Mucosa of stomach (tissue), 1 donor: ENCODE measurements around the gene COL19A1.

Source experiments
- H3K27me3 ChIP-seq: one replicate; pipeline ENCODE4 v1.7.0; 2013; ENCODE audit warnings: mild to moderate bottlenecking, low read length; ENCODE audit not compliant: control insufficient read depth, insufficient read depth
- H3K36me3 ChIP-seq: one replicate; pipeline ENCODE4 v1.7.0; 2013; ENCODE audit warnings: low read length; ENCODE audit not compliant: control insufficient read depth, insufficient read depth
- H3K4me1 ChIP-seq: one replicate; pipeline ENCODE4 v1.7.0; 2013; ENCODE audit warnings: mild to moderate bottlenecking, low read length; ENCODE audit not compliant: control insufficient read depth, insufficient read depth
- H3K4me3 ChIP-seq: one replicate; pipeline ENCODE4 v1.7.0; 2013; ENCODE audit warnings: low read length
- H3K9ac ChIP-seq: one replicate; pipeline ENCODE4 v1.7.0; 2013; ENCODE audit warnings: mild to moderate bottlenecking, low read length, moderate library complexity
- H3K9me3 ChIP-seq: one replicate; pipeline ENCODE4 v1.7.0; 2013; ENCODE audit warnings: mild to moderate bottlenecking, low read length, moderate library complexity; ENCODE audit not compliant: control insufficient read depth
- donor health status: Pancreatic carcinoma.

COL19A1 gene

DNA sequence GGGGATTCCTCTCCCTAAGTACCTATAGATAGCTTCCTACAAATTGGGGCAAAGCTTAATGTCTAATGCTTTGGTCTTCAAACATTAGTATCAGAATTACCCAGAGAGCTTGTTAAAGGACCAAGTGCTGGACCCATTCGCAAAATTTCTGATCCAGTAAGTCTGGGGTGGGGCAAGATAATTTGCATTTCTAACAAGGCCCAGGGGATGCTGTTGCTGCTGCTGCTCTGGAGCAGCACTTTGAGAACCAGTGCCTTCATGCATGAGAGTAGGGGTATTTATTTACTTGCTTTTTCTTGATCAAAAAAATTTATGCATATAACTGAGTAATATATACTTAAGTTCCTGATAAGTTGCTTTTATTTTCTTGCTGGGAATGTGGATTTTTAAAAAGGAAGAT lies 24.5 kb upstream of the COL19A1 start:
- Histone ChIP-seq H3K36me3 (no peaks in the 10 kb centered on the region), H3K9me3 (no peaks in the 10 kb centered on the region), H3K9ac (no peak overlapping the region), H3K27me3 (no peaks in the 10 kb centered on the region), H3K4me1 (no peaks in the 10 kb centered on the region), H3K4me3 (no peak overlapping the region)

DNA sequence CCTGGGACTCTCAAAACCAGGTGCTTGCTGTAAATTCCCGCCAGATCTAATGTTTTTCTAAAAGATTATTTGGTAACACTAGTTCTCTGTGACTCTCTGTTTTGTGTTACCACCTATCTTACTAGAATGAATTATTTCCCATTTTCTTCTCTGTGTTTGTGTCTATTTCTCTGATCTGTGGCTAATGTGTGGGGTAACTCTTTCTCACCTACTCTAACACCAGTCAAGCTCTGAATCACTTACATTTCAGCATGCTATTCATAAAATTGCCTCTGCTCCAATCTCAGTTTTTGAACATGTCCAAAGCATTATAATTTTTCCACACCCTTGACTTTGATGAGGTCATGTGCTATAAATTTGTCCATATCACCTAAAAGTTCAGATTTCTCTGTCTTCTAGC lies 23.2 kb upstream of the COL19A1 start:
- Histone ChIP-seq H3K36me3 (no peaks in the 10 kb centered on the region), H3K27me3 (no peaks in the 10 kb centered on the region), H3K9ac (no peak overlapping the region), H3K4me1 (no peaks in the 10 kb centered on the region), H3K9me3 (no peaks in the 10 kb centered on the region), H3K4me3 (no peak overlapping the region)

- Histone ChIP-seq H3K9me3 (no peaks in the 10 kb centered on the region), H3K4me3 (no peak overlapping the region), H3K27me3 (no peaks in the 10 kb centered on the region), H3K4me1 (no peaks in the 10 kb centered on the region), H3K9ac (no peak overlapping the region), H3K36me3 (no peaks in the 10 kb centered on the region)
Observed at GRCh38 chr6:69846312-69846711, 20.0 kb upstream of the COL19A1 start.

- H3K4me3 ChIP-seq: no peak overlapping the region
Observed at GRCh38 chr6:69846770-69847491, 19.4 kb upstream of the COL19A1 start.

GRCh38 chr6:69847492-69847788 lies 18.9 kb upstream of the COL19A1 start:
- no peaks in the 10 kb centered on the region for H3K27me3 ChIP-seq
- no peaks in the 10 kb centered on the region for H3K9me3 ChIP-seq
- no peaks in the 10 kb centered on the region for H3K4me1 ChIP-seq
- H3K4me3 ChIP-seq: no peak overlapping the region
- H3K9ac ChIP-seq: no peak overlapping the region
- no peaks in the 10 kb centered on the region for H3K36me3 ChIP-seq

More at GRCh38 chr6:69846770-69847491, 19.4 kb upstream of the COL19A1 start:
- no peaks in the 10 kb centered on the region for H3K36me3 ChIP-seq
- no peaks in the 10 kb centered on the region for H3K4me1 ChIP-seq
- no peaks in the 10 kb centered on the region for H3K9me3 ChIP-seq
- no peaks in the 10 kb centered on the region for H3K27me3 ChIP-seq
- no peak overlapping the region for H3K9ac ChIP-seq

DNA sequence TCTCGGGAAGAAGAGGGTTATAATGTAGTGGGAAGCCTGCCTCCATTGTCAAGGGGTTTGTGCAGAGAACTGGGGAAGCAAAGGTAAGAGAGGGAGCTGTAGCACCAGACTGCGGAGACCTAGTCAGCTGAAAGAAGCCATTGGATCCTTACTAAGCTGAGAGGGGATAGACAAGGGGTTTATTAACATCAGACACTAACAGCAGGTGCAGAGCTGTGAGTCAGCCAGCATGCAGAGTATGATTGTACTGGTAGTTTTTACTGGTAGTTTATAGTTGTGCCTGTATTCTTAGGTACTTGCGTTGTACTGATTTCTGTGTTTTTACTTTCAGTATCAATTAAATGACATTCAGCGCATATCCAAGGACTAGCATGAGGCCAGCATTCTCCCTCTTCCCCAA lies 17.8 kb upstream of the COL19A1 start:
- no peak overlapping the region for H3K4me3 ChIP-seq
- no peaks in the 10 kb centered on the region for H3K27me3 ChIP-seq
- no peaks in the 10 kb centered on the region for H3K9me3 ChIP-seq
- no peaks in the 10 kb centered on the region for H3K36me3 ChIP-seq
- no peak overlapping the region for H3K9ac ChIP-seq
- no peaks in the 10 kb centered on the region for H3K4me1 ChIP-seq

- Histone ChIP-seq H3K27me3 (peaks cover 2% of the 10 kb centered on the region), H3K9me3 (no peaks in the 10 kb centered on the region), H3K9ac (no peak overlapping the region), H3K36me3 (no peaks in the 10 kb centered on the region), H3K4me3 (no peak overlapping the region), H3K4me1 (no peaks in the 10 kb centered on the region)
Observed at GRCh38 chr6:69852706-69853105, 13.7 kb upstream of the COL19A1 start.

DNA sequence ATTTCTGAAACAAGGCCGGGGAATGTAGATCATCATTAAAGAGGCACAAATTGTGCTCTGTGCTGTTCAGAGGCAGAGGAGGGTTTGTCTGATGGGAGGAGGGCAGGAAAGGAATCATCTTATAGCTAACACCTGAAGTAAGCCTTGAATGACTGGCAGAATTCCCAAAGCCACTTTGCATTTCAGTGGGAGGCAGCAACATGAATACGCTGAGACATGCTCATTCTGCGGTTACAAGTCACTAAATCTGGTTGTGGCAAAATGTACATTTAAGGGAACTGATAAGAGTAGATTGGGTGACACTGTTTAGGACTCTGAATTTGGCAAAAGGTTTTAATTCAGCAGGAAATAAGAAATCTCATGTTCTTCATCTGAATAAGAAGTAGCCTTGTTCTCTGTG lies 4.4 kb upstream of the COL19A1 start:
- H3K9me3 ChIP-seq: no peaks in the 10 kb centered on the region
- H3K36me3 ChIP-seq: no peaks in the 10 kb centered on the region
- H3K4me1 ChIP-seq: peaks cover 8% of the 10 kb centered on the region
- peaks cover 16% of the 10 kb centered on the region for H3K27me3 ChIP-seq
- H3K9ac ChIP-seq: no peak overlapping the region
- no peak overlapping the region for H3K4me3 ChIP-seq

GRCh38 chr6:69863766-69864165 lies 2.6 kb upstream of the COL19A1 start:
- no peak overlapping the region for H3K9ac ChIP-seq
- no peaks in the 10 kb centered on the region for H3K9me3 ChIP-seq
- no peak overlapping the region for H3K4me3 ChIP-seq
- peaks cover 8% of the 10 kb centered on the region for H3K4me1 ChIP-seq
- peaks cover 33% of the 10 kb centered on the region for H3K27me3 ChIP-seq
- no peaks in the 10 kb centered on the region for H3K36me3 ChIP-seq

- no peak overlapping the region for H3K4me3 ChIP-seq
- no peaks in the 10 kb centered on the region for H3K9me3 ChIP-seq
- H3K4me1 ChIP-seq: peaks cover 8% of the 10 kb centered on the region
- H3K27me3 ChIP-seq: peaks cover 33% of the 10 kb centered on the region
- no peaks in the 10 kb centered on the region for H3K36me3 ChIP-seq
- no peak overlapping the region for H3K9ac ChIP-seq
Observed at GRCh38 chr6:69865126-69865525, 1.2 kb upstream of the COL19A1 start.

- Histone ChIP-seq H3K4me3 (peak overlapping the region; percentile 15), H3K27me3 (peaks cover 33% of the 10 kb centered on the region), H3K36me3 (no peaks in the 10 kb centered on the region), H3K9me3 (no peaks in the 10 kb centered on the region), H3K9ac (peak overlapping the region; percentile 45), H3K4me1 (peaks cover 8% of the 10 kb centered on the region)
Observed at GRCh38 chr6:69866770-69867638, 648 bp downstream of the COL19A1 start.

DNA sequence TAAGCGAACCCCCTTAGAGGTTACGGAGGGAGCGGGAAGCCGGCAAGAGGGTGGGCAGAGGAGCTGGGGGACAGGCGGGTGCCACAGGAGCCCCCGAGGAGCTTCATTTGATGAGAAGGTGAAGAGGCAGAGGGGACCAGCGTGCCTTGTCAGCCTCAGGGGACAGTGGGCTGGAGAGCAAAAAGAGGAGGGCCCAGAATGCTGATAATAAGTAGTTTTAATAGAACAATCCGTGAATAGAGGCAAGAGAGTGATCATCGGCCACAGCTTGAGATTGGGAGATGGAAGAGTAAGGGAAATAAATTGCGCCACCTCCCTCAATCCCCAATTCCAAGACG lies 1.3 kb downstream of the COL19A1 start:
- Histone ChIP-seq H3K36me3 (no peaks in the 10 kb centered on the region), H3K4me1 (peaks cover 8% of the 10 kb centered on the region), H3K4me3 (peak overlapping the region; percentile 15), H3K27me3 (peaks cover 33% of the 10 kb centered on the region), H3K9ac (peak overlapping the region; percentile 45), H3K9me3 (no peaks in the 10 kb centered on the region)
